AG04450 (cell line): ENCODE data around the gene LZTS3. TPM values are rescaled to one million over a fixed set of nuclear protein-coding genes. Genes with fewer than 3 reads are reported as not detected.

ENCODE experiments used
- CTCF ChIA-PET: fragments of 300-600, 350-600 bp; formaldehyde crosslinking; extraction: SDS; loops from one replicate; lab custom pipeline; 2022; ENCODE audit warnings: antibody characterized with exemption, inconsistent platforms; lab: Charles Lee
- POLR2A ChIA-PET: fragments of 350-600 bp; formaldehyde crosslinking; extraction: SDS; loops from one replicate; lab custom pipeline; 2021; ENCODE audit warnings: antibody characterized with exemption, inconsistent platforms; lab: Yijun Ruan, JAX
- DNase-seq: peaks from one replicate; pipeline ENCODE4 v3.0.0-alpha.2; 2011; ENCODE audit warnings: low read depth, low spot score
- H3K27ac ChIP-seq: one replicate; pipeline ENCODE4 v1.5.1; 2012; ENCODE audit warnings: low read depth, low read length, control low read depth
- H3K27me3 ChIP-seq: one replicate; pipeline ENCODE4 v1.6.0; 2012; ENCODE audit warnings: low read length; ENCODE audit not compliant: control insufficient read depth, insufficient read depth
- H3K4me3 ChIP-seq: 2 replicates; pipeline ENCODE4 v1.5.1; 2011; ENCODE audit warnings: mild to moderate bottlenecking, low read depth, low read length, control low read depth
- H3K9me3 ChIP-seq: 2 replicates; pipeline ENCODE4 v1.5.1; 2012; ENCODE audit warnings: low read length; ENCODE audit not compliant: control insufficient read depth, insufficient read depth
- polyA plus RNA-seq: library from polyadenylated mRNA; depleted of rRNA; stranded (reverse); fragments of >200 nt; gene quantifications from 2 replicates; pipeline ENCODE4 v1.2.3, GENCODE V29; 2011
- TF ChIP-seq, protein P1 (sequence below): IDR thresholded peaks from 2 replicates; pipeline ENCODE4 v1.5.1; 2011; ENCODE audit warnings: low read depth, low read length, control low read depth, inconsistent platforms

LZTS3 gene
- polyA plus RNA-seq, 1 experiment = 2.0 TPM

- Histone ChIP-seq H3K4me3 (no peak overlapping the region), H3K27ac (peak overlapping the region; percentile 31), H3K9me3 (no peaks in the 10 kb centered on the region), H3K27me3 (no peaks in the 10 kb centered on the region)
- TF ChIP-seq, protein P1, sequence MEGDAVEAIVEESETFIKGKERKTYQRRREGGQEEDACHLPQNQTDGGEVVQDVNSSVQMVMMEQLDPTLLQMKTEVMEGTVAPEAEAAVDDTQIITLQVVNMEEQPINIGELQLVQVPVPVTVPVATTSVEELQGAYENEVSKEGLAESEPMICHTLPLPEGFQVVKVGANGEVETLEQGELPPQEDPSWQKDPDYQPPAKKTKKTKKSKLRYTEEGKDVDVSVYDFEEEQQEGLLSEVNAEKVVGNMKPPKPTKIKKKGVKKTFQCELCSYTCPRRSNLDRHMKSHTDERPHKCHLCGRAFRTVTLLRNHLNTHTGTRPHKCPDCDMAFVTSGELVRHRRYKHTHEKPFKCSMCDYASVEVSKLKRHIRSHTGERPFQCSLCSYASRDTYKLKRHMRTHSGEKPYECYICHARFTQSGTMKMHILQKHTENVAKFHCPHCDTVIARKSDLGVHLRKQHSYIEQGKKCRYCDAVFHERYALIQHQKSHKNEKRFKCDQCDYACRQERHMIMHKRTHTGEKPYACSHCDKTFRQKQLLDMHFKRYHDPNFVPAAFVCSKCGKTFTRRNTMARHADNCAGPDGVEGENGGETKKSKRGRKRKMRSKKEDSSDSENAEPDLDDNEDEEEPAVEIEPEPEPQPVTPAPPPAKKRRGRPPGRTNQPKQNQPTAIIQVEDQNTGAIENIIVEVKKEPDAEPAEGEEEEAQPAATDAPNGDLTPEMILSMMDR = no peak
- CTCF ChIA-PET = interaction anchor here (0.8 kb wide), 1 partner anchor 18 kb away, joined by 3 read pairs; no protein-coding TSS in a partner anchor
- POLR2A ChIA-PET = interaction anchor here (0.6 kb wide), 1 partner anchor 227 kb away, joined by 4 read pairs; no protein-coding TSS in a partner anchor
- DNase-seq = peak; percentile 6
Observed at GRCh38 chr20:3134151-3134550, 39.2 kb downstream of the LZTS3 start.

- ChIA-PET CTCF (interaction anchor here (0.8 kb wide), 1 partner anchor 17 kb away, joined by 3 read pairs; no protein-coding TSS in a partner anchor), POLR2A (no interaction called here)
- DNase-seq = peak; percentile 4
- Histone ChIP-seq H3K27ac (no peak overlapping the region), H3K27me3 (no peaks in the 10 kb centered on the region), H3K9me3 (no peaks in the 10 kb centered on the region), H3K4me3 (no peak overlapping the region)
- TF ChIP-seq, protein P1 = no peak
Observed at GRCh38 chr20:3133155-3133554, 40.2 kb downstream of the LZTS3 start.

- Histone ChIP-seq H3K27ac (no peak overlapping the region), H3K9me3 (peaks cover 7% of the 10 kb centered on the region), H3K4me3 (no peak overlapping the region), H3K27me3 (no peaks in the 10 kb centered on the region)
- POLR2A ChIA-PET = no interaction called here
- CTCF ChIA-PET = interaction anchor here (0.6 to 1.9 kb wide), 4 partner anchors 12 to 76 kb away, joined by 3 to 7 read pairs (median 4); no protein-coding TSS in a partner anchor
- no peak for DNase-seq
- TF ChIP-seq, protein P1 = no peak
Observed at GRCh38 chr20:3130051-3130600, 43.2 kb downstream of the LZTS3 start.

- H3K27ac ChIP-seq = no peak overlapping the region
- no peak overlapping the region for H3K4me3 ChIP-seq
- no peaks in the 10 kb centered on the region for H3K27me3 ChIP-seq
- CTCF ChIA-PET = interaction anchor here (0.8 to 1.9 kb wide), 3 partner anchors 11 to 75 kb away, joined by 3 to 7 read pairs (median 4); no protein-coding TSS in a partner anchor
- peaks cover 18% of the 10 kb centered on the region for H3K9me3 ChIP-seq
- TF ChIP-seq, protein P1 = no peak
- POLR2A ChIA-PET = no interaction called here
- DNase-seq = no peak
Observed at GRCh38 chr20:3129094-3129493, 44.3 kb downstream of the LZTS3 start.

DNA sequence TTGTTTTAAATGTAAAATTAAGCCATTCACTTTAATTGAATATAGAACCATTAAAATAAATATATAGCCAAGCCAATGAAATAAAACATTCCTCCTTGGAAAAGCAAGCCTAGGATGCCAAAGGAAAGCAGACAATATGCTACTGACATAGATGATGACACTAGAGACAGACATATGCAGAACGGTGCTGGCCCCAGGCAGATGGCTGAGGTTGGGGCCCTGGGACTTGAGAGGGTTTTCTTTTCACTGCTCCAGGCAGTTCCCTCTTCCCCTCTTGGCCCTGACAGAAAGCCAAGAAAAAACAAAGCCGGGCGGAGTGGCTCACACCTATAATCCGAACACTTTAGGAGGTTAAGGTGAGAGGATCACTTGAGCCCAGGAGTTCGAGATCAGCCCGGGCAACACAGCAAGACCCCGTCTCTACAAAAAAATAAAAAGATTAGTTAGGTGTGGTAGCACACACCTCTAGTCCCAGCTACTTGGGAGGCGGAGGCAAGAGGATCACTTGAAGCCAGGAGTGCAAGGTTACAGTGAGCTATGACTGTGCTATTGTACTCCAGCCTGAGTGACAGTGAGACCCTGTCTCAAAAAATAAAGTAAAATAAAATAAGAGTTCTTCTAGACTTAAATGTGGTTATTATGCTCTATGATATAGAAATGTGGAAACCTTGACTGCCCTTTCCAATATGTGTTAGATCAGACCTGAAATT, 44.9 kb downstream of the LZTS3 start:
- no peak for DNase-seq
- ChIA-PET POLR2A (no interaction called here), CTCF (no interaction called here)
- no peak overlapping the region for H3K4me3 ChIP-seq
- no peaks in the 10 kb centered on the region for H3K27me3 ChIP-seq
- no peak overlapping the region for H3K27ac ChIP-seq
- peaks cover 19% of the 10 kb centered on the region for H3K9me3 ChIP-seq
- TF ChIP-seq, protein P1 = no peak
